ENCODE data around the gene PRKCE. TPM values are rescaled to one million over a fixed set of nuclear protein-coding genes. Genes with fewer than 3 reads are reported as not detected.

The PRKCE gene
- total RNA-seq, 1 experiment from 2014 or later = 12.1 TPM

GRCh38 chr2:45631319-45631718, 20.2 kb upstream of the PRKCE start:
- intact Hi-C loops (cut with micrococcal nuclease) = no loop called here
- POLR2A ChIA-PET = no interaction called here
- TF ChIP-seq CTCF (IDR thresholded peaks at IDR 0.05; ENCODE audit: unreplicated experiment) = no peak

DNA sequence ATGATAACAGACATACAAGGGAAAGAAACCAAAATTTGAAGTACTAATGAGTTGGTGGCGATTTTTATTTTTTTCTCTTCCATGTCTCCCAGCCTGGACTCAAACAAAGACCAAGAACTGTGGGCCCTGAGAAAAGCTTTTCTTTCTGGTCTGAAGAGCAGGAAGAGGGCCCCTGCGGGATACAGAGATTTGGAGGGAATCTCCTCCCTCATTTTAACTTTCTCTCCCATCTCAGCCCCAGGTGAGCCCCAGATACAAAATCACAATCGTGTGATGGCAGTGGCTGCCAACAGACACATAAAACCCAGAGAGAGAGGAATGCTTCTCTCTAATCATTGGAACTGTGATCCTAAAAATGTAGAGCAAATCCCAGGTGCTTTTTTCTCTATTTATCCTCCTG, 19.5 kb upstream of the PRKCE start:
- BruUV-seq (replicated peaks) = no TSS peak
- H3K4me1 Mint-ChIP-seq (ENCODE audit: insufficient read depth, unreplicated experiment) = no peaks in the 10 kb centered on the region
- no peak for TF ChIP-seq CTCF (IDR thresholded peaks at IDR 0.05; ENCODE audit: unreplicated experiment)
- H3K9me3 Mint-ChIP-seq (ENCODE audit: unreplicated experiment) = no peaks in the 10 kb centered on the region
- H3K4me3 Mint-ChIP-seq (ENCODE audit: unreplicated experiment) = no peak overlapping the region
- no peak for DNase-seq (ENCODE audit: unreplicated experiment)
- no peak overlapping the region for H3K27ac Mint-ChIP-seq (ENCODE audit: low read depth, unreplicated experiment)
- CTCF ChIA-PET = interaction anchor here (0.8 to 1.2 kb wide), 2 partner anchors 305 to 361 kb away, joined by 3 read pairs; no protein-coding TSS in a partner anchor
- intact Hi-C loops (cut with micrococcal nuclease) = no loop called here
- H3K36me3 Mint-ChIP-seq (ENCODE audit: insufficient read depth, unreplicated experiment) = peaks cover 7% of the 10 kb centered on the region
- POLR2A ChIA-PET = no interaction called here
- no peaks in the 10 kb centered on the region for H3K27me3 Mint-ChIP-seq (ENCODE audit: insufficient read depth, unreplicated experiment)

More at GRCh38 chr2:45631319-45631718, 20.2 kb upstream of the PRKCE start:
- Mint-ChIP-seq H3K27me3 (ENCODE audit: insufficient read depth, unreplicated experiment) (no peaks in the 10 kb centered on the region), H3K36me3 (ENCODE audit: insufficient read depth, unreplicated experiment) (peaks cover 7% of the 10 kb centered on the region), H3K9me3 (ENCODE audit: unreplicated experiment) (no peaks in the 10 kb centered on the region), H3K27ac (ENCODE audit: low read depth, unreplicated experiment) (no peak overlapping the region), H3K4me1 (ENCODE audit: insufficient read depth, unreplicated experiment) (no peaks in the 10 kb centered on the region), H3K4me3 (ENCODE audit: unreplicated experiment) (no peak overlapping the region)
- CTCF ChIA-PET = interaction anchor here (0.8 to 1.2 kb wide), 3 partner anchors 12 to 362 kb away, joined by 3 read pairs; no protein-coding TSS in a partner anchor
- DNase-seq (ENCODE audit: unreplicated experiment) = no peak
- no TSS peak for BruUV-seq (replicated peaks)

DNA sequence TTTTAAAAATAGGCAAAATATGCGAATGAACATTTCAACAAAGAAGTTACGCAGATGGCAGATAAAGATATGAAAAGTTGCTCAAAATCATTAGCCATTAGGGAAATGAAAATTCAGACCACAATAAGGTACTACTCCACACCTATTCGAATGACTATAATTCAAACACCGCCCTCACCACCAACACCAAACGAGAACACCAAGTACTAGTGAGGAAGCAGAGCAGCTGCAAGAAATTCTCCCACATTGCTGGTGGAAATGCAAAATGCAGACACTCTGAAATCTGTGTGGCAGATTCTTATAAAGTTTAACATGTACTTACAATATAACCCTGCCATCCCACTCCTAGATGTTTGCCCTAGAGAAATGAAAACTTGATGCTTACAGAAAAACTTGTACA, 17.3 kb upstream of the PRKCE start:
- H3K4me1 Mint-ChIP-seq (ENCODE audit: insufficient read depth, unreplicated experiment) = peaks cover 7% of the 10 kb centered on the region
- H3K27ac Mint-ChIP-seq (ENCODE audit: low read depth, unreplicated experiment) = no peak overlapping the region
- ChIA-PET POLR2A (interaction anchor here (0.6 to 1.3 kb wide), 2 partner anchors 358 to 608 kb away, joined by 3 read pairs; no protein-coding TSS in a partner anchor), CTCF (interaction anchor here (0.6 to 1.0 kb wide), 3 partner anchors 24 to 303 kb away, joined by 3 read pairs; partner anchors contain the start of gene SRBD1)
- BruUV-seq (replicated peaks) = no TSS peak
- no peak for DNase-seq (ENCODE audit: unreplicated experiment)
- H3K36me3 Mint-ChIP-seq (ENCODE audit: insufficient read depth, unreplicated experiment) = peaks cover 7% of the 10 kb centered on the region
- no peaks in the 10 kb centered on the region for H3K27me3 Mint-ChIP-seq (ENCODE audit: insufficient read depth, unreplicated experiment)
- intact Hi-C loops (cut with micrococcal nuclease) = no loop called here
- no peak for TF ChIP-seq CTCF (IDR thresholded peaks at IDR 0.05; ENCODE audit: unreplicated experiment)
- no peaks in the 10 kb centered on the region for H3K9me3 Mint-ChIP-seq (ENCODE audit: unreplicated experiment)
- H3K4me3 Mint-ChIP-seq (ENCODE audit: unreplicated experiment) = no peak overlapping the region

DNA sequence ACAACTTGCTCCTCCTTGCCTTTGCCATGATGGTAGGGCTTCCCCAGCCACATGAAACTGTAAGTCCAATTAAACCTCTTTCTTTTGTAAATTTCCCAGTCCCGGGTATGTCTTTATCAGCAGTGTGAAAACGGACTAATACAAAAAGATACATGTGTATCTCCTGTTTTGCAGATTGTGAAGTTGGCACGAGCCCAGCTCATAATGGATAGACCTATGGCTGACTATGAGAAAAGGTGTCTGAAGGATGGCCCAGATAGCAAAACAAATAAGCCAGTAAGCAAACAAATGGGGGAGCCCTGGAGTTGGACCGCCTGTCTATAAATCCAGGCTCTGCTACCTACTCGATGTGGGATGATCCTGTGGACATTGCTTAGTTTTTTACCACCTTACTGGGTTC, 15.5 kb upstream of the PRKCE start:
- no peak for TF ChIP-seq CTCF (IDR thresholded peaks at IDR 0.05; ENCODE audit: unreplicated experiment)
- no peaks in the 10 kb centered on the region for H3K9me3 Mint-ChIP-seq (ENCODE audit: unreplicated experiment)
- ChIA-PET CTCF (interaction anchor here (0.6 to 0.7 kb wide), 2 partner anchors 23 to 277 kb away, joined by 3 read pairs; no protein-coding TSS in a partner anchor), POLR2A (interaction anchor here (0.5 kb wide), 1 partner anchor 303 kb away, joined by 4 read pairs; no protein-coding TSS in a partner anchor)
- H3K4me3 Mint-ChIP-seq (ENCODE audit: unreplicated experiment) = no peak overlapping the region
- H3K4me1 Mint-ChIP-seq (ENCODE audit: insufficient read depth, unreplicated experiment) = peaks cover 7% of the 10 kb centered on the region
- H3K27ac Mint-ChIP-seq (ENCODE audit: low read depth, unreplicated experiment) = no peak overlapping the region
- H3K36me3 Mint-ChIP-seq (ENCODE audit: insufficient read depth, unreplicated experiment) = peaks cover 7% of the 10 kb centered on the region
- BruUV-seq (replicated peaks) = no TSS peak
- DNase-seq (ENCODE audit: unreplicated experiment) = no peak
- intact Hi-C loops (cut with micrococcal nuclease) = no loop called here
- no peaks in the 10 kb centered on the region for H3K27me3 Mint-ChIP-seq (ENCODE audit: insufficient read depth, unreplicated experiment)

Measured in MCF 10A (cell line).